ENCODE data around the gene UBE2E1.

- no peak for TF ChIP-seq POLR2AphosphoS5 (IDR thresholded peaks at IDR 0.05; ENCODE audit: insufficient read depth in 1 of 2, low read depth in 1 of 2)
- TF ChIP-seq CTCF (IDR thresholded peaks at IDR 0.05) = no peak
Measured at GRCh38 chr3:23826382-23827064, 20.8 kb downstream of the UBE2E1 start.
